ENCODE data around the gene FLCN. TPM values are rescaled to one million over a fixed set of nuclear protein-coding genes. Genes with fewer than 3 reads are reported as not detected.
"Not testable (repeated sequence)": the region's sequence is repeated elsewhere in the genome, so short reads cannot be mapped to it uniquely, and the experiment has no call there.

Gene FLCN
- polyA plus RNA-seq, 1 donor from 2014 or later, result 34.0 TPM

DNA sequence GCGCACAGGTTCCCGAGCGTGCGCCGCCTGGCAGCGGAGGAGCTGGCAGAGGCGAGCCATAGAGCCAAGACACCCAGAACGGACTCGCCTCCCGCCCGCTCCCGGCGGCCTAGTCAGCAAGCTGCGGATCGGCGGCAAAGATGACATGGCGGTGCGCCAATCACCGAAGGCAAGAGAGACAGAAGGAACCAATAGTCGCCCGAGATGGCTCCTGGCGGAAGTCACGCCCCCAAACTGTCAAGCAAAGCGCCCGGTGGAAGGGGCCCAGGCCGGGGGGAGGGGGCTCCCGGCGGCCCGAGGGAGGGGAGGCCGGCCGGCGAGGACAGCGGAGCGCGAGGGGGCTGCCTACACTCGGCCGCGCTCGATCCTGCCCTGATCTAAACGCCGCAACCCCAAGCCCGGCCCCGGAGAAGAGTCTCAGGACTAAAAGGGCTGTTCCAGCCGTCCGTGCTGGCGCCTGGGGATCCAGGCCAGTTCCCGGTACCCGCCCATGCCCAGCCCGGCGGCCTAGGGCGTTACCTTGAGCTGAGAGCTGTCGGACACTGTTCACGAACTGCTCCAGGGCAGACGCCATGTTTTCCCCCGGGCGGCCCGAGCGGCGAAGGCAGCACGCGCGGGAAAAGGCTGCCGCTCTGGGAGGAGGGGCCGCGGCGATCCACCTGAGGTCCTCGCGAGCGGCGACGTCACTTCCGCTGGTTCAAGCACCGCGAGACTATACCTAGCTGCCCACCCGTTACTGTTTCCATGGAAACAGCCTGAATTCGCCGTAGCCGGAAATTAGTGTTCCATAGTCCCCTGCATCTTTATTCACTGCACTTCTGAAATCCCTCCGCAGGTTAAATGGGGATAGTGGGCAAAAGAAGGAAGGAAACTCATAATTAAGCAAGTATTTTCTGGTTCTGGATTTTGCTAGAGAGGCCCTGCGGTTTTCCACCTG, 43.9 kb upstream of the FLCN start, which contains the start of gene COPS3:
Gene COPS3, minus strand, starts transcription at position 634 of the 937 bp plus-strand sequence. Its CDS starts 60 bp downstream, at position 574.
- Histone ChIP-seq H3K9me2 (ENCODE audit: insufficient read depth, low read length) (no peaks in the 10 kb centered on the region), H3K9ac (ENCODE audit: low read length) (peak within 1 kb of the TSS; percentile 96), H3F3A (ENCODE audit: insufficient read depth, low read length, poor library complexity, severe bottlenecking) (peaks cover 5% of the 10 kb centered on the region), H3K4me2 (ENCODE audit: low read length) (peak within 1 kb of the TSS; percentile 95), H3K36me3 (ENCODE audit: insufficient read depth, low read length) (no peaks in the 10 kb centered on the region), H3K79me2 (replicated peaks; ENCODE audit: insufficient read depth, low read length) (peaks cover 30% of the 10 kb centered on the region), H3K4me3 (ENCODE audit: low read length) (peak within 1 kb of the TSS; percentile 77), H2AFZ (ENCODE audit: low read depth, low read length) (peak within 1 kb of the TSS; percentile 95), H4K20me1 (ENCODE audit: insufficient read depth) (no peaks in the 10 kb centered on the region), H3K27ac (ENCODE audit: low read length) (peak within 1 kb of the TSS; percentile 97), H3K9me3 (ENCODE audit: low read length) (no peaks in the 10 kb centered on the region), H3K27me3 (ENCODE audit: insufficient read depth, low read depth, low read length) (no peaks in the 10 kb centered on the region)
- TF ChIP-seq TAF1 (IDR thresholded peaks at IDR 0.05; ENCODE audit: low read depth) (peak; percentile 86), POLR2AphosphoS5 (IDR thresholded peaks at IDR 0.05) (peak; percentile 96), RAD21 (conservative IDR thresholded peaks at IDR 0.05) (peak; percentile 35), MXI1 (conservative IDR thresholded peaks at IDR 0.05; ENCODE audit: poor library complexity, severe bottlenecking) (peak; percentile 90), EP300 (conservative IDR thresholded peaks at IDR 0.05; ENCODE audit: poor library complexity, severe bottlenecking) (peak; percentile 62), SMC3 (conservative IDR thresholded peaks at IDR 0.05; ENCODE audit: poor library complexity) (peak; percentile 38), EZH2 (IDR thresholded peaks at IDR 0.05; ENCODE audit: borderline replicate concordance, insufficient read depth, low read length, poor library complexity, severe bottlenecking) (no peak)
- TF ChIP-seq, protein P1, sequence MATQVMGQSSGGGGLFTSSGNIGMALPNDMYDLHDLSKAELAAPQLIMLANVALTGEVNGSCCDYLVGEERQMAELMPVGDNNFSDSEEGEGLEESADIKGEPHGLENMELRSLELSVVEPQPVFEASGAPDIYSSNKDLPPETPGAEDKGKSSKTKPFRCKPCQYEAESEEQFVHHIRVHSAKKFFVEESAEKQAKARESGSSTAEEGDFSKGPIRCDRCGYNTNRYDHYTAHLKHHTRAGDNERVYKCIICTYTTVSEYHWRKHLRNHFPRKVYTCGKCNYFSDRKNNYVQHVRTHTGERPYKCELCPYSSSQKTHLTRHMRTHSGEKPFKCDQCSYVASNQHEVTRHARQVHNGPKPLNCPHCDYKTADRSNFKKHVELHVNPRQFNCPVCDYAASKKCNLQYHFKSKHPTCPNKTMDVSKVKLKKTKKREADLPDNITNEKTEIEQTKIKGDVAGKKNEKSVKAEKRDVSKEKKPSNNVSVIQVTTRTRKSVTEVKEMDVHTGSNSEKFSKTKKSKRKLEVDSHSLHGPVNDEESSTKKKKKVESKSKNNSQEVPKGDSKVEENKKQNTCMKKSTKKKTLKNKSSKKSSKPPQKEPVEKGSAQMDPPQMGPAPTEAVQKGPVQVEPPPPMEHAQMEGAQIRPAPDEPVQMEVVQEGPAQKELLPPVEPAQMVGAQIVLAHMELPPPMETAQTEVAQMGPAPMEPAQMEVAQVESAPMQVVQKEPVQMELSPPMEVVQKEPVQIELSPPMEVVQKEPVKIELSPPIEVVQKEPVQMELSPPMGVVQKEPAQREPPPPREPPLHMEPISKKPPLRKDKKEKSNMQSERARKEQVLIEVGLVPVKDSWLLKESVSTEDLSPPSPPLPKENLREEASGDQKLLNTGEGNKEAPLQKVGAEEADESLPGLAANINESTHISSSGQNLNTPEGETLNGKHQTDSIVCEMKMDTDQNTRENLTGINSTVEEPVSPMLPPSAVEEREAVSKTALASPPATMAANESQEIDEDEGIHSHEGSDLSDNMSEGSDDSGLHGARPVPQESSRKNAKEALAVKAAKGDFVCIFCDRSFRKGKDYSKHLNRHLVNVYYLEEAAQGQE (IDR thresholded peaks at IDR 0.05; ENCODE audit: borderline replicate concordance), result peak; percentile 84
- TF ChIP-seq, protein P2, sequence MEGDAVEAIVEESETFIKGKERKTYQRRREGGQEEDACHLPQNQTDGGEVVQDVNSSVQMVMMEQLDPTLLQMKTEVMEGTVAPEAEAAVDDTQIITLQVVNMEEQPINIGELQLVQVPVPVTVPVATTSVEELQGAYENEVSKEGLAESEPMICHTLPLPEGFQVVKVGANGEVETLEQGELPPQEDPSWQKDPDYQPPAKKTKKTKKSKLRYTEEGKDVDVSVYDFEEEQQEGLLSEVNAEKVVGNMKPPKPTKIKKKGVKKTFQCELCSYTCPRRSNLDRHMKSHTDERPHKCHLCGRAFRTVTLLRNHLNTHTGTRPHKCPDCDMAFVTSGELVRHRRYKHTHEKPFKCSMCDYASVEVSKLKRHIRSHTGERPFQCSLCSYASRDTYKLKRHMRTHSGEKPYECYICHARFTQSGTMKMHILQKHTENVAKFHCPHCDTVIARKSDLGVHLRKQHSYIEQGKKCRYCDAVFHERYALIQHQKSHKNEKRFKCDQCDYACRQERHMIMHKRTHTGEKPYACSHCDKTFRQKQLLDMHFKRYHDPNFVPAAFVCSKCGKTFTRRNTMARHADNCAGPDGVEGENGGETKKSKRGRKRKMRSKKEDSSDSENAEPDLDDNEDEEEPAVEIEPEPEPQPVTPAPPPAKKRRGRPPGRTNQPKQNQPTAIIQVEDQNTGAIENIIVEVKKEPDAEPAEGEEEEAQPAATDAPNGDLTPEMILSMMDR (IDR thresholded peaks at IDR 0.05; ENCODE audit: poor library complexity, severe bottlenecking), result no peak

DNA sequence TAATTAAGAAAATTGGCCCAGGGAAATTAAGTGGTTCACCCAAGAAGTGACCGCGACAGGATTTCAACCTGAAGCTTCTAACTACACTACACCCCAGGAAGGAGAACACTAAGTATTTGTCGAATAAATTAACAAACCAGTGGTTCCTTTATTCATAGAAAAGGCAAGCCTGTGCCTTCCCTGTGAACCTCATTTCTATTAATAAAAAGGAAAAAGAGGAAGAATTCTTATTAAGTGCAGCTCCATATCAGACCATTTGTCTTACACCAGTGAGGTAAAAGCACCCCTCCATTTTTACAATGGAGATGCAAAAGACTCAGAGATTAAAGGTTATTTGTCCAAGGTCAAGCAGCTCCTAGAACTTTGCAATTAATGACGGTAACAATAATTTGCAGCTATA, 42.3 kb upstream of the FLCN start:
- Histone ChIP-seq H3F3A (ENCODE audit: insufficient read depth, low read length, poor library complexity, severe bottlenecking) (peaks cover 5% of the 10 kb centered on the region), H2AFZ (ENCODE audit: low read depth, low read length) (no peak overlapping the region), H3K79me2 (replicated peaks; ENCODE audit: insufficient read depth, low read length) (peaks cover 34% of the 10 kb centered on the region), H3K4me2 (ENCODE audit: low read length) (peak overlapping the region; percentile 38), H3K27me3 (ENCODE audit: insufficient read depth, low read depth, low read length) (no peaks in the 10 kb centered on the region), H3K9me2 (ENCODE audit: insufficient read depth, low read length) (no peaks in the 10 kb centered on the region), H3K27ac (ENCODE audit: low read length) (no peak overlapping the region), H4K20me1 (ENCODE audit: insufficient read depth) (no peaks in the 10 kb centered on the region), H3K4me3 (ENCODE audit: low read length) (peak overlapping the region; percentile 77), H3K36me3 (ENCODE audit: insufficient read depth, low read length) (no peaks in the 10 kb centered on the region), H3K9ac (ENCODE audit: low read length) (no peak overlapping the region), H3K9me3 (ENCODE audit: low read length) (no peaks in the 10 kb centered on the region)
- TF ChIP-seq MXI1 (conservative IDR thresholded peaks at IDR 0.05; ENCODE audit: poor library complexity, severe bottlenecking) (no peak), EP300 (conservative IDR thresholded peaks at IDR 0.05; ENCODE audit: poor library complexity, severe bottlenecking) (no peak)

DNA sequence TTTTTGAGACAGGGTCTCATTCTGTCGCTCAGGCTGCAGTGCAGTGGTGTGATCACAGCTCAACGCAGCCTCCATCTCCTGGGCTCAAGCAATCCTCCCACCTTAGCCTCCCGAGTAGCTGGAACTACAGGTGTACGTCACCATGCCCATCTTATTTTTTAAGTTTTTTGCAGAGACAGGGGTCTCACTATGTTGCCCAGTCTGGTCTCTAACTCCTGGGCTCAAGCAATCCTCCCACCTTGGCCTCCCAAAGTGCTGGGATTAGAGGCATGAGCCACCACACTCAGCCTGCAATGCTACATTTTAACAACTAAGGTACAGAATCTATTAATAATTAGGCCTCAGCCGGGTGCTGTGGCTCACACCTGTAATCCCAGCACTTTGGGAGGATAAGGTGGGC, 40.5 kb upstream of the FLCN start:
- not testable (repeated sequence) for H3K9ac ChIP-seq (ENCODE audit: low read length); H3K27me3 ChIP-seq (ENCODE audit: insufficient read depth, low read depth, low read length); H3K9me2 ChIP-seq (ENCODE audit: insufficient read depth, low read length); H2AFZ ChIP-seq (ENCODE audit: low read depth, low read length); H3K36me3 ChIP-seq (ENCODE audit: insufficient read depth, low read length); H4K20me1 ChIP-seq (ENCODE audit: insufficient read depth); H3K27ac ChIP-seq (ENCODE audit: low read length); H3F3A ChIP-seq (ENCODE audit: insufficient read depth, low read length, poor library complexity, severe bottlenecking); H3K9me3 ChIP-seq (ENCODE audit: low read length); H3K4me2 ChIP-seq (ENCODE audit: low read length); H3K4me3 ChIP-seq (ENCODE audit: low read length)
- peaks cover 34% of the 10 kb centered on the region for H3K79me2 ChIP-seq (replicated peaks; ENCODE audit: insufficient read depth, low read length)

Measured in neural cell (in vitro differentiated cells).